ENCODE results near the gene CNNM1. TPM values are rescaled to one million over a fixed set of nuclear protein-coding genes. Genes with fewer than 3 reads are reported as not detected.

CNNM1 gene
- total and polyA plus RNA-seq, 2 donors: 0.16 to 0.24 TPM

GRCh38 chr10:99360934-99361333, 31.8 kb downstream of the CNNM1 start:
- WGBS: 96% methylated on average over 5 of the region's 5 CpGs
- Histone ChIP-seq H3K27ac (ENCODE audit: low read depth in 1 of 2, low read length in 1 of 2) (no peak overlapping the region), H3K36me3 (ENCODE audit: control insufficient read depth in 2 of 2, insufficient read depth in 2 of 2, low read length in 1 of 2) (no peaks in the 10 kb centered on the region), H3K4me3 (ENCODE audit: low read length in 2 of 2) (no peak overlapping the region), H3K27me3 (ENCODE audit: control insufficient read depth in 2 of 2, insufficient read depth in 1 of 2, low read length in 1 of 2) (no peaks in the 10 kb centered on the region), H3K9me3 (ENCODE audit: control insufficient read depth in 2 of 2, insufficient read depth in 1 of 2, low read length in 1 of 2) (no peaks in the 10 kb centered on the region), H3K4me1 (ENCODE audit: control insufficient read depth in 2 of 2, insufficient read depth in 2 of 2, low read length in 2 of 2) (no peaks in the 10 kb centered on the region)
- no peak for DNase-seq (ENCODE audit: low read depth in 6 of 9, low spot score in 9 of 9)

- WGBS: 97% methylated on average over 4 of the region's 4 CpGs
- no peaks in the 10 kb centered on the region for H3K36me3 ChIP-seq (ENCODE audit: control insufficient read depth in 2 of 2, insufficient read depth in 2 of 2, low read length in 1 of 2)
- no peak overlapping the region for H3K4me3 ChIP-seq (ENCODE audit: low read length in 2 of 2)
- DNase-seq (ENCODE audit: low read depth in 6 of 9, low spot score in 9 of 9): no peak
- H3K9me3 ChIP-seq (ENCODE audit: control insufficient read depth in 2 of 2, insufficient read depth in 1 of 2, low read length in 1 of 2): no peaks in the 10 kb centered on the region
- peaks cover 0 to 4% of the 10 kb centered on the region in 2 donors for H3K27me3 ChIP-seq (ENCODE audit: control insufficient read depth in 2 of 2, insufficient read depth in 1 of 2, low read length in 1 of 2)
- H3K4me1 ChIP-seq (ENCODE audit: control insufficient read depth in 2 of 2, insufficient read depth in 2 of 2, low read length in 2 of 2): no peaks in the 10 kb centered on the region
- no peak overlapping the region for H3K27ac ChIP-seq (ENCODE audit: low read depth in 1 of 2, low read length in 1 of 2)
These were observed 35.0 kb downstream of the CNNM1 start for GRCh38 chr10:99364125-99364524.

- Histone ChIP-seq H3K9me3 (ENCODE audit: control insufficient read depth in 2 of 2, insufficient read depth in 1 of 2, low read length in 1 of 2) (no peaks in the 10 kb centered on the region), H3K4me3 (ENCODE audit: low read length in 2 of 2) (no peak overlapping the region), H3K27me3 (ENCODE audit: control insufficient read depth in 2 of 2, insufficient read depth in 1 of 2, low read length in 1 of 2) (peaks cover 0 to 4% of the 10 kb centered on the region in 2 donors), H3K36me3 (ENCODE audit: control insufficient read depth in 2 of 2, insufficient read depth in 2 of 2, low read length in 1 of 2) (no peaks in the 10 kb centered on the region), H3K27ac (ENCODE audit: low read depth in 1 of 2, low read length in 1 of 2) (no peak overlapping the region), H3K4me1 (ENCODE audit: control insufficient read depth in 2 of 2, insufficient read depth in 2 of 2, low read length in 2 of 2) (no peaks in the 10 kb centered on the region)
- DNase-seq (ENCODE audit: low read depth in 6 of 9, low spot score in 9 of 9): no peak
- WGBS: 92% methylated on average over 1 of the region's 1 CpG
These were observed 36.2 kb downstream of the CNNM1 start for GRCh38 chr10:99365311-99365710.

GRCh38 chr10:99365736-99366135, 36.6 kb downstream of the CNNM1 start:
- no peak overlapping the region for H3K4me3 ChIP-seq (ENCODE audit: low read length in 2 of 2)
- WGBS: 90% methylated on average over 1 of the region's 1 CpG
- H3K27me3 ChIP-seq (ENCODE audit: control insufficient read depth in 2 of 2, insufficient read depth in 1 of 2, low read length in 1 of 2): peaks cover 0 to 4% of the 10 kb centered on the region in 2 donors
- H3K27ac ChIP-seq (ENCODE audit: low read depth in 1 of 2, low read length in 1 of 2): no peak overlapping the region
- no peaks in the 10 kb centered on the region for H3K4me1 ChIP-seq (ENCODE audit: control insufficient read depth in 2 of 2, insufficient read depth in 2 of 2, low read length in 2 of 2)
- no peak for DNase-seq (ENCODE audit: low read depth in 6 of 9, low spot score in 9 of 9)
- no peaks in the 10 kb centered on the region for H3K9me3 ChIP-seq (ENCODE audit: control insufficient read depth in 2 of 2, insufficient read depth in 1 of 2, low read length in 1 of 2)
- no peaks in the 10 kb centered on the region for H3K36me3 ChIP-seq (ENCODE audit: control insufficient read depth in 2 of 2, insufficient read depth in 2 of 2, low read length in 1 of 2)

- Histone ChIP-seq H3K36me3 (ENCODE audit: control insufficient read depth in 2 of 2, insufficient read depth in 2 of 2, low read length in 1 of 2) (no peaks in the 10 kb centered on the region), H3K27ac (ENCODE audit: low read depth in 1 of 2, low read length in 1 of 2) (no peak overlapping the region), H3K9me3 (ENCODE audit: control insufficient read depth in 2 of 2, insufficient read depth in 1 of 2, low read length in 1 of 2) (no peaks in the 10 kb centered on the region), H3K4me1 (ENCODE audit: control insufficient read depth in 2 of 2, insufficient read depth in 2 of 2, low read length in 2 of 2) (no peaks in the 10 kb centered on the region), H3K27me3 (ENCODE audit: control insufficient read depth in 2 of 2, insufficient read depth in 1 of 2, low read length in 1 of 2) (peaks cover 0 to 4% of the 10 kb centered on the region in 2 donors), H3K4me3 (ENCODE audit: low read length in 2 of 2) (no peak overlapping the region)
- no peak for DNase-seq (ENCODE audit: low read depth in 6 of 9, low spot score in 9 of 9)
- 93% methylated on average over 2 of the region's 2 CpGs for WGBS
These were observed 37.5 kb downstream of the CNNM1 start for GRCh38 chr10:99366666-99367065.

- H3K27me3 ChIP-seq (ENCODE audit: control insufficient read depth in 2 of 2, insufficient read depth in 1 of 2, low read length in 1 of 2): peaks cover 0 to 4% of the 10 kb centered on the region in 2 donors
- 94% methylated on average over 1 of the region's 1 CpG for WGBS
These were observed 39.5 kb downstream of the CNNM1 start for GRCh38 chr10:99368646-99369045.

GRCh38 chr10:99369126-99369525, 40.0 kb downstream of the CNNM1 start:
- DNase-seq (ENCODE audit: low read depth in 6 of 9, low spot score in 9 of 9): no peak
- no peak overlapping the region for H3K27ac ChIP-seq (ENCODE audit: low read depth in 1 of 2, low read length in 1 of 2)
- WGBS: 94% methylated on average over 5 of the region's 5 CpGs
- no peaks in the 10 kb centered on the region for H3K4me1 ChIP-seq (ENCODE audit: control insufficient read depth in 2 of 2, insufficient read depth in 2 of 2, low read length in 2 of 2)
- H3K9me3 ChIP-seq (ENCODE audit: control insufficient read depth in 2 of 2, insufficient read depth in 1 of 2, low read length in 1 of 2): no peaks in the 10 kb centered on the region
- H3K4me3 ChIP-seq (ENCODE audit: low read length in 2 of 2): no peak overlapping the region
- no peaks in the 10 kb centered on the region for H3K36me3 ChIP-seq (ENCODE audit: control insufficient read depth in 2 of 2, insufficient read depth in 2 of 2, low read length in 1 of 2)
- H3K27me3 ChIP-seq (ENCODE audit: control insufficient read depth in 2 of 2, insufficient read depth in 1 of 2, low read length in 1 of 2): peaks cover 0 to 4% of the 10 kb centered on the region in 2 donors

More at GRCh38 chr10:99368646-99369045, 39.5 kb downstream of the CNNM1 start:
- H3K27ac ChIP-seq (ENCODE audit: low read depth in 1 of 2, low read length in 1 of 2): no peak overlapping the region
- no peaks in the 10 kb centered on the region for H3K9me3 ChIP-seq (ENCODE audit: control insufficient read depth in 2 of 2, insufficient read depth in 1 of 2, low read length in 1 of 2)
- no peaks in the 10 kb centered on the region for H3K4me1 ChIP-seq (ENCODE audit: control insufficient read depth in 2 of 2, insufficient read depth in 2 of 2, low read length in 2 of 2)
- no peak for DNase-seq (ENCODE audit: low read depth in 6 of 9, low spot score in 9 of 9)
- no peak overlapping the region for H3K4me3 ChIP-seq (ENCODE audit: low read length in 2 of 2)
- H3K36me3 ChIP-seq (ENCODE audit: control insufficient read depth in 2 of 2, insufficient read depth in 2 of 2, low read length in 1 of 2): no peaks in the 10 kb centered on the region

GRCh38 chr10:99369551-99369950, 40.4 kb downstream of the CNNM1 start:
- H3K9me3 ChIP-seq (ENCODE audit: control insufficient read depth in 2 of 2, insufficient read depth in 1 of 2, low read length in 1 of 2): no peaks in the 10 kb centered on the region
- no peak for DNase-seq (ENCODE audit: low read depth in 6 of 9, low spot score in 9 of 9)
- H3K27ac ChIP-seq (ENCODE audit: low read depth in 1 of 2, low read length in 1 of 2): no peak overlapping the region
- H3K36me3 ChIP-seq (ENCODE audit: control insufficient read depth in 2 of 2, insufficient read depth in 2 of 2, low read length in 1 of 2): no peaks in the 10 kb centered on the region
- no peak overlapping the region for H3K4me3 ChIP-seq (ENCODE audit: low read length in 2 of 2)
- 95% methylated on average over 3 of the region's 3 CpGs for WGBS
- peaks cover 0 to 4% of the 10 kb centered on the region in 2 donors for H3K27me3 ChIP-seq (ENCODE audit: control insufficient read depth in 2 of 2, insufficient read depth in 1 of 2, low read length in 1 of 2)
- no peaks in the 10 kb centered on the region for H3K4me1 ChIP-seq (ENCODE audit: control insufficient read depth in 2 of 2, insufficient read depth in 2 of 2, low read length in 2 of 2)

GRCh38 chr10:99370993-99371392, 41.8 kb downstream of the CNNM1 start:
- DNase-seq (ENCODE audit: low read depth in 6 of 9, low spot score in 9 of 9): peak in 1 of 9 donors; percentile 15

More at GRCh38 chr10:99370993-99371392, 41.8 kb downstream of the CNNM1 start:
- H3K9me3 ChIP-seq (ENCODE audit: control insufficient read depth in 2 of 2, insufficient read depth in 1 of 2, low read length in 1 of 2): no peaks in the 10 kb centered on the region
- no peaks in the 10 kb centered on the region for H3K4me1 ChIP-seq (ENCODE audit: control insufficient read depth in 2 of 2, insufficient read depth in 2 of 2, low read length in 2 of 2)
- peaks cover 0 to 4% of the 10 kb centered on the region in 2 donors for H3K27me3 ChIP-seq (ENCODE audit: control insufficient read depth in 2 of 2, insufficient read depth in 1 of 2, low read length in 1 of 2)
- no peak overlapping the region for H3K4me3 ChIP-seq (ENCODE audit: low read length in 2 of 2)
- 54% methylated on average over 2 of the region's 2 CpGs for WGBS
- no peak overlapping the region for H3K27ac ChIP-seq (ENCODE audit: low read depth in 1 of 2, low read length in 1 of 2)
- no peaks in the 10 kb centered on the region for H3K36me3 ChIP-seq (ENCODE audit: control insufficient read depth in 2 of 2, insufficient read depth in 2 of 2, low read length in 1 of 2)
